ENCODE data around the gene ZNF30. TPM values are rescaled to one million over a fixed set of nuclear protein-coding genes. Genes with fewer than 3 reads are reported as not detected.

The ZNF30 gene
- total RNA-seq, 1 donor from 2014 or later, result 11.8 TPM

- TF ChIP-seq, protein P1, sequence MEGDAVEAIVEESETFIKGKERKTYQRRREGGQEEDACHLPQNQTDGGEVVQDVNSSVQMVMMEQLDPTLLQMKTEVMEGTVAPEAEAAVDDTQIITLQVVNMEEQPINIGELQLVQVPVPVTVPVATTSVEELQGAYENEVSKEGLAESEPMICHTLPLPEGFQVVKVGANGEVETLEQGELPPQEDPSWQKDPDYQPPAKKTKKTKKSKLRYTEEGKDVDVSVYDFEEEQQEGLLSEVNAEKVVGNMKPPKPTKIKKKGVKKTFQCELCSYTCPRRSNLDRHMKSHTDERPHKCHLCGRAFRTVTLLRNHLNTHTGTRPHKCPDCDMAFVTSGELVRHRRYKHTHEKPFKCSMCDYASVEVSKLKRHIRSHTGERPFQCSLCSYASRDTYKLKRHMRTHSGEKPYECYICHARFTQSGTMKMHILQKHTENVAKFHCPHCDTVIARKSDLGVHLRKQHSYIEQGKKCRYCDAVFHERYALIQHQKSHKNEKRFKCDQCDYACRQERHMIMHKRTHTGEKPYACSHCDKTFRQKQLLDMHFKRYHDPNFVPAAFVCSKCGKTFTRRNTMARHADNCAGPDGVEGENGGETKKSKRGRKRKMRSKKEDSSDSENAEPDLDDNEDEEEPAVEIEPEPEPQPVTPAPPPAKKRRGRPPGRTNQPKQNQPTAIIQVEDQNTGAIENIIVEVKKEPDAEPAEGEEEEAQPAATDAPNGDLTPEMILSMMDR (IDR thresholded peaks at IDR 0.05), result no peak
- no peaks in the 10 kb centered on the region for H3K27me3 ChIP-seq
- intact Hi-C loops (cut with DNase I), result no loop called here
- no peaks in the 10 kb centered on the region for H3K4me1 ChIP-seq
- no peak for DNase-seq (ENCODE audit: low spot score in 2 of 2)
- no peak overlapping the region for H3K4me3 ChIP-seq
- no peak overlapping the region for H3K27ac ChIP-seq
- peaks cover 24 to 64% of the 10 kb centered on the region in 2 donors for H3K9me3 ChIP-seq
- peaks cover 13 to 39% of the 10 kb centered on the region in 2 donors for H3K36me3 ChIP-seq
Measured at GRCh38 chr19:34943861-34944573, 17.3 kb downstream of the ZNF30 start.

DNA sequence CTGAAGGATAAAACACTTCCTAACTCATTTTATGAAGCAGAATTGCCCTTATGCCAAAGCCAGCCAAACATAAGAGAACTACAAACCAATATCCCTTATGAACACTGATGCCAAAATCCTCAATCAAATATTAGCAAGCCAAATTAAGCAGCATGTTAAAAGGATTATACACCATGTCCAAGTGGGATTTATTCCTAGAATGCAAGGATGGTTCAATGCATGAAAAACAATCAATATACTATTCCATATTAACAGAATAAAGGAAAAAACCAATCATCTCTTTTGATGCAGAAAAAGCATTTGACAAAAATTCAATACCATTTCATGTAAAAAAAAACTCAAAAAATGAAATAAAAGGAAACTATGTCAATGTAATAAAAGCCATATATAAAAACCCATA lies 26.4 kb downstream of the ZNF30 start:
- Histone ChIP-seq H3K4me3 (no peak overlapping the region), H3K27me3 (no peaks in the 10 kb centered on the region), H3K27ac (no peak overlapping the region), H3K36me3 (peaks cover 20 to 41% of the 10 kb centered on the region in 2 donors), H3K4me1 (no peaks in the 10 kb centered on the region), H3K9me3 (peaks cover 34 to 93% of the 10 kb centered on the region in 2 donors)
- intact Hi-C loops (cut with DNase I), result no loop called here
- TF ChIP-seq, protein P1 (IDR thresholded peaks at IDR 0.05), result no peak
- no peak for DNase-seq (ENCODE audit: low spot score in 2 of 2)

- intact Hi-C loops (cut with DNase I), result no loop called here
- Histone ChIP-seq H3K4me3 (peak overlapping the region in 1 of 2 donors; percentile 8), H3K4me1 (peaks cover 4 to 6% of the 10 kb centered on the region in 2 donors), H3K27ac (no peak overlapping the region), H3K27me3 (no peaks in the 10 kb centered on the region), H3K36me3 (peaks cover 41 to 64% of the 10 kb centered on the region in 2 donors), H3K9me3 (peaks cover 39 to 78% of the 10 kb centered on the region in 2 donors)
- TF ChIP-seq, protein P1 (IDR thresholded peaks at IDR 0.05), result no peak
- DNase-seq (ENCODE audit: low spot score in 2 of 2), result no peak
Measured at GRCh38 chr19:34957830-34958751, 31.4 kb downstream of the ZNF30 start.

GRCh38 chr19:34959021-34959420 lies 32.3 kb downstream of the ZNF30 start:
- no peak overlapping the region for H3K27ac ChIP-seq
- H3K27me3 ChIP-seq, result no peaks in the 10 kb centered on the region
- H3K9me3 ChIP-seq, result peaks cover 39 to 68% of the 10 kb centered on the region in 2 donors
- intact Hi-C loops (cut with DNase I), result no loop called here
- H3K36me3 ChIP-seq, result peaks cover 41 to 63% of the 10 kb centered on the region in 2 donors
- peak overlapping the region in 1 of 2 donors; percentile 8 for H3K4me3 ChIP-seq
- TF ChIP-seq, protein P1 (IDR thresholded peaks at IDR 0.05), result no peak
- no peak for DNase-seq (ENCODE audit: low spot score in 2 of 2)
- H3K4me1 ChIP-seq, result peaks cover 4 to 9% of the 10 kb centered on the region in 2 donors

DNA sequence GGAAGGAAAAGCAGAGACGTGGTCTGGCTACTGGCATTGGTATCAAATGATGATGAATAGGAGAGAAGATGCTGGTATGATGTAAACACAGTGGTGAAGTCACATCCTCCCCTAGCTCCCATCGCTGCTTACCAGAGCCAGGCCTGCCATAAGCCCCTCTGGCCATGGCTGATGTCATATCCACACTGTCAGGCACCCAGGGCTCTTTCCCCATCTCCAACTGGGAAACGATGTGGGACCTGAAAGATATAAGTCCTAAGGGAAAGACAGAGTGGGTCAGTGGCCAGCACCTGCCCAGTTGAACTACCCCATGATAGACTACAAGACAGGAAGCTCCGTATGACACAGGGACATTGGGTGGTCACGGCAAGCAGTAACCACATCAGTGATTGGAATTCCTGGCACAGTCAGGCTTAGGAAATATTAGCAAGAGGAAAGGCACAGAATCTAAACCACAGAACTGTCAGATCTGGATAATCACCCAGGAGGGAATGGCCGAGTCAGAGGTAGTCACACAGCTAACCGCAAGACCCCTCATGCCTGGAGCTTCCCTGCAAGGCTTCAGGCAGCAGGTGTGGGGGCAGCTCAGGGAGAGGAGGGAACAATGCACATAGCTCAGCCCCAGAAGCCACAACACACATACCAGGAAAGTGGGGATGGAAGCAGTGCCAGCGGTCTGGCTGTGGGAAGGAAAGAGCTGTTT lies 33.6 kb downstream of the ZNF30 start:
- intact Hi-C loops (cut with DNase I), result no loop called here
- TF ChIP-seq, protein P1 (IDR thresholded peaks at IDR 0.05), result no peak
- no peaks in the 10 kb centered on the region for H3K27me3 ChIP-seq
- H3K36me3 ChIP-seq, result peaks cover 41 to 56% of the 10 kb centered on the region in 2 donors
- peaks cover 35 to 57% of the 10 kb centered on the region in 2 donors for H3K9me3 ChIP-seq
- no peak overlapping the region for H3K27ac ChIP-seq
- no peak for DNase-seq (ENCODE audit: low spot score in 2 of 2)
- peaks cover 4 to 9% of the 10 kb centered on the region in 2 donors for H3K4me1 ChIP-seq
- no peak overlapping the region for H3K4me3 ChIP-seq

Data from ascending aorta (tissue), 2 donors.